Esophagus muscularis mucosa (tissue), 3 donors: ENCODE measurements around the gene SLC16A4.

ENCODE experiments used
- CTCF ChIP-seq, 3 experiments: fragments of 200-600 bp in 2 of 3; fragments of 450-650 bp in 1 of 3; sonication (generic) in 2 of 3; IDR thresholded peaks; one replicate each; pipeline ENCODE4 v1.5.1; 2017 to 2019; ENCODE audit warnings: antibody characterized with exemption in 3 of 3, mild to moderate bottlenecking in 2 of 3, moderate library complexity in 1 of 3
- POLR2AphosphoS5 ChIP-seq, 2 donors: sonication (generic); formaldehyde crosslinking; IDR thresholded peaks; one replicate each; pipeline ENCODE4 v1.6.1; 2017; ENCODE audit warnings: antibody characterized with exemption in 2 of 2

- TF ChIP-seq CTCF (IDR thresholded peaks at IDR 0.05), result no peak
- TF ChIP-seq POLR2AphosphoS5 (IDR thresholded peaks at IDR 0.05), result no peak
Observed at GRCh38 chr1:110343249-110343648, 47.6 kb downstream of the SLC16A4 start.
